Right renal pelvis (tissue), 4 donors: Measurements from ENCODE around the gene EIF4ENIF1. TPM values are rescaled to one million over a fixed set of nuclear protein-coding genes. Genes with fewer than 3 reads are reported as not detected.
"Not testable (repeated sequence)": the region's sequence is repeated elsewhere in the genome, so short reads cannot be mapped to it uniquely, and the experiment has no call there.

Experiments
- DNase-seq, 4 donors: peaks; one replicate each; pipeline ENCODE4 v3.0.0-alpha.2; 2013; ENCODE audit warnings: low read depth in 4 of 4, low spot score in 3 of 4, missing footprints in 1 of 4
- polyA plus RNA-seq, 4 donors: library from polyadenylated mRNA; unstranded; fragments of 120-200 nt; gene quantifications; one replicate each; pipeline ENCODE4 v1.2.1, GENCODE V29; 2013; ENCODE audit not compliant: insufficient read length in 4 of 4

EIF4ENIF1 gene
- polyA plus RNA-seq, 4 donors = 42.4 to 47.8 (median 46.5) TPM

GRCh38 chr22:31493355-31493754 lies 3.7 kb upstream of the EIF4ENIF1 start:
- DNase-seq = not testable (repeated sequence)

- DNase-seq = no peak
Observed at GRCh38 chr22:31492151-31492550, 2.5 kb upstream of the EIF4ENIF1 start.

- DNase-seq = no peak
Observed at GRCh38 chr22:31491218-31491962, 1.7 kb upstream of the EIF4ENIF1 start.

- DNase-seq = no peak
Observed at GRCh38 chr22:31490496-31490925, 869 bp upstream of the EIF4ENIF1 start.

- no peak for DNase-seq
Observed at GRCh38 chr22:31488988-31489617, 539 bp downstream of the EIF4ENIF1 start.

GRCh38 chr22:31488346-31488883 lies 1.2 kb downstream of the EIF4ENIF1 start:
- DNase-seq = no peak

GRCh38 chr22:31486951-31487350 lies 2.7 kb downstream of the EIF4ENIF1 start:
- DNase-seq = no peak

GRCh38 chr22:31486369-31486768 lies 3.3 kb downstream of the EIF4ENIF1 start:
- not testable (repeated sequence) for DNase-seq

GRCh38 chr22:31482470-31482869 lies 7.2 kb downstream of the EIF4ENIF1 start:
- DNase-seq = not testable (repeated sequence)

- DNase-seq = no peak
Observed at GRCh38 chr22:31481129-31481528, 8.5 kb downstream of the EIF4ENIF1 start.

GRCh38 chr22:31477329-31477728 lies 12.3 kb downstream of the EIF4ENIF1 start:
- DNase-seq = no peak

GRCh38 chr22:31475800-31476199 lies 13.8 kb downstream of the EIF4ENIF1 start:
- no peak for DNase-seq

- no peak for DNase-seq
Observed at GRCh38 chr22:31474743-31475142, 14.9 kb downstream of the EIF4ENIF1 start.

GRCh38 chr22:31465307-31465706 lies 24.3 kb downstream of the EIF4ENIF1 start:
- DNase-seq = no peak

- DNase-seq = no peak
Observed at GRCh38 chr22:31461699-31462098, 27.9 kb downstream of the EIF4ENIF1 start.

- peak in 1 of 4 donors; percentile 6 for DNase-seq
Observed at GRCh38 chr22:31451709-31452571, 37.7 kb downstream of the EIF4ENIF1 start.

GRCh38 chr22:31449506-31449905 lies 40.1 kb downstream of the EIF4ENIF1 start:
- DNase-seq = no peak

GRCh38 chr22:31448382-31448781 lies 41.3 kb downstream of the EIF4ENIF1 start:
- DNase-seq = no peak

- no peak for DNase-seq
Observed at GRCh38 chr22:31447337-31447736, 42.3 kb downstream of the EIF4ENIF1 start.

GRCh38 chr22:31446767-31447166 lies 42.9 kb downstream of the EIF4ENIF1 start:
- DNase-seq = no peak

- DNase-seq = no peak
Observed at GRCh38 chr22:31446208-31446607, 43.4 kb downstream of the EIF4ENIF1 start.
